Right lobe of liver (tissue), 6 donors: Measurements from ENCODE around the gene CCR8. TPM values are rescaled to one million over a fixed set of nuclear protein-coding genes. Genes with fewer than 3 reads are reported as not detected.

Experiments
- ATAC-seq, 4 donors: fragments of 200-7000 bp; cut with Tn5 transposase; one replicate each; pipeline ENCODE4 v1.9.1; 2020; ENCODE audit warnings: mild to moderate bottlenecking in 4 of 4, moderate library complexity in 4 of 4
- DNase-seq, 3 donors: peaks; one replicate each; pipeline ENCODE4 v3.0.0-alpha.2; 2020
- H3K27ac ChIP-seq, 3 donors: fragments of 200-600 bp; one replicate each; pipeline ENCODE4 v1.8.0; 2022
- H3K27me3 ChIP-seq, 2 donors: fragments of 200-600 bp; one replicate each; pipeline ENCODE4 v1.8.0; 2022
- H3K36me3 ChIP-seq, 4 donors: fragments of 200-600 bp; sonication (generic) in 1 of 4; one replicate each; pipeline versions ENCODE4 v1.5.1 to v1.8.0; 2017 to 2022; ENCODE audit warnings: control low read depth in 1 of 4
- H3K4me1 ChIP-seq, 4 donors: fragments of 200-600 bp; sonication (generic) in 1 of 4; one replicate each; pipeline versions ENCODE4 v1.5.1 to v1.8.0; 2017 to 2022; ENCODE audit warnings: control low read depth in 1 of 4
- H3K4me3 ChIP-seq, 3 donors: fragments of 200-600 bp; one replicate each; pipeline ENCODE4 v1.8.0; 2022
- H3K9me3 ChIP-seq, 4 donors: fragments of 200-600 bp; sonication (generic) in 1 of 4; one replicate each; pipeline versions ENCODE4 v1.5.1 to v1.8.0; 2017 to 2022; ENCODE audit warnings: control low read depth in 1 of 4
- CTCF ChIP-seq, 4 donors: fragments of 200-600 bp in 3 of 4; fragments of 450-650 bp in 1 of 4; IDR thresholded peaks; one replicate each; pipeline versions ENCODE4 v1.5.1 to v1.8.0; 2016 to 2022; ENCODE audit warnings: antibody characterized with exemption in 4 of 4, mild to moderate bottlenecking in 2 of 4
- POLR2A ChIP-seq: fragments of 450-650 bp; IDR thresholded peaks from one replicate; pipeline ENCODE4 v1.6.1; 2017; ENCODE audit warnings: antibody characterized with exemption, mild to moderate bottlenecking
- WGBS: methylation state at CpG from one replicate; pipeline ENCODE4 v1.1.6; 2018; ENCODE audit warnings: low coverage, low lambda C conversion rate; ENCODE audit not compliant: insufficient coverage; ENCODE audit errors: missing lambda C conversion rate; 5-methylcytosine and 5-hydroxymethylcytosine counted together
- intact Hi-C, 2 donors: fragments of 100-400 bp; cut with DNase I; formaldehyde crosslinking; loops; one replicate each; pipeline versions ENCODE4 v1.11.2 to v1.14.1; 2022
- total RNA-seq, 6 experiments: library from RNA; depleted of rRNA in 2 of 6; stranded (reverse); fragments of >200 nt in 2 of 6; fragmentation: NEBNext Ultra II Directional in 3 of 6; extraction: Animal tissue kit (Norgen Biotek cat#: 25700) in 3 of 6; gene quantifications; one replicate each; pipeline versions ENCODE4 v1.1.0 to v1.2.4, GENCODE V29; 2016 to 2023
- donor health status: DM: no; HTN: yes; CAD: no.
- donor health status: DM: no; HTN: no; CAD: no.
- donor health status: DM: no; HTN: no; CAD: no.
- donor health status: DM: no; HTN: yes; CAD: no.
- donor health status: DM: no; HTN: yes; CAD: no.

The CCR8 gene
- total RNA-seq, 6 experiments from 2014 or later: not detected

GRCh38 chr3:39291903-39292329 is 37.6 kb upstream of the CCR8 start:
- no peaks in the 10 kb centered on the region for H3K9me3 ChIP-seq
- ATAC-seq (peak; percentile 49 to 81 (median 77)), DNase-seq (peak; percentile 59 to 93 (median 87))
- intact Hi-C loops: no loop called here
- WGBS: 9% methylated on average over 3 of the region's 5 CpGs
- H3K4me1 ChIP-seq: peaks cover 0 to 58% (median 17%) of the 10 kb centered on the region in 4 donors
- peak; percentile 89 to 98 (median 94) for TF ChIP-seq CTCF (IDR thresholded peaks at IDR 0.05)
- no peak for TF ChIP-seq POLR2A
- no peaks in the 10 kb centered on the region for H3K36me3 ChIP-seq
- no peaks in the 10 kb centered on the region for H3K27me3 ChIP-seq
- H3K4me3 ChIP-seq: no peak overlapping the region
- H3K27ac ChIP-seq: peak overlapping the region; percentile 14 to 83 (median 50)

- DNase-seq: no peak
- ATAC-seq: peak; percentile 48 to 67 (median 60)
- Histone ChIP-seq H3K9me3 (no peaks in the 10 kb centered on the region), H3K4me3 (no peak overlapping the region), H3K4me1 (peaks cover 0 to 47% (median 13%) of the 10 kb centered on the region in 4 donors), H3K36me3 (no peaks in the 10 kb centered on the region), H3K27ac (peak overlapping the region in 2 of 3 donors; percentile 50 to 83), H3K27me3 (no peaks in the 10 kb centered on the region)
- 47% methylated on average over 4 of the region's 4 CpGs for WGBS
- intact Hi-C loops: no loop called here
- no peak for TF ChIP-seq POLR2A
- TF ChIP-seq CTCF (IDR thresholded peaks at IDR 0.05): no peak
Observed at GRCh38 chr3:39292961-39293360, 36.5 kb upstream of the CCR8 start.

- H3K4me1 ChIP-seq: peaks cover 0 to 41% (median 9%) of the 10 kb centered on the region in 4 donors
- WGBS: 65% methylated on average over 4 of the region's 10 CpGs
- TF ChIP-seq CTCF (IDR thresholded peaks at IDR 0.05) (no peak), POLR2A (no peak)
- DNase-seq (no peak), ATAC-seq (no peak)
- no peaks in the 10 kb centered on the region for H3K27me3 ChIP-seq
- intact Hi-C loops: no loop called here
- H3K4me3 ChIP-seq: no peak overlapping the region
- H3K9me3 ChIP-seq: no peaks in the 10 kb centered on the region
- no peaks in the 10 kb centered on the region for H3K36me3 ChIP-seq
- no peak overlapping the region for H3K27ac ChIP-seq
Observed at GRCh38 chr3:39294446-39295183, 34.9 kb upstream of the CCR8 start.

- H3K36me3 ChIP-seq: no peaks in the 10 kb centered on the region
- ATAC-seq (no peak), DNase-seq (no peak)
- peaks cover 0 to 41% (median 9%) of the 10 kb centered on the region in 4 donors for H3K4me1 ChIP-seq
- intact Hi-C loops: no loop called here
- H3K4me3 ChIP-seq: no peak overlapping the region
- WGBS: 82% methylated on average over 4 of the region's 5 CpGs
- no peak overlapping the region for H3K27ac ChIP-seq
- TF ChIP-seq CTCF (IDR thresholded peaks at IDR 0.05) (no peak), POLR2A (no peak)
- no peaks in the 10 kb centered on the region for H3K9me3 ChIP-seq
- no peaks in the 10 kb centered on the region for H3K27me3 ChIP-seq
Observed at GRCh38 chr3:39295184-39295775, 34.2 kb upstream of the CCR8 start.
